Caki2 (cell line): ENCODE data around the gene ATN1. TPM values are rescaled to one million over a fixed set of nuclear protein-coding genes. Genes with fewer than 3 reads are reported as not detected.

Experiments
- DNase-seq: peaks from one replicate; pipeline ENCODE4 v3.0.0-alpha.2; 2015; ENCODE audit warnings: low read depth
- in situ Hi-C: cut with HindIII; loops from 2 replicates; pipeline ENCODE4 v1.10.0; 2016; ENCODE audit warnings: low sequenced_read_pairs, low pct_unique_long_range_greater_than_20kb, mixed read lengths
- total RNA-seq: library from RNA; depleted of rRNA; stranded (reverse); fragments of >200 nt; shearing (Covaris generic); gene quantifications from 2 replicates; pipeline ENCODE4 v1.2.3, GENCODE V29; 2014; ENCODE audit warnings: low replicate concordance

ATN1 gene
- total RNA-seq, 1 experiment from 2014 or later, result 0.84 TPM

DNA sequence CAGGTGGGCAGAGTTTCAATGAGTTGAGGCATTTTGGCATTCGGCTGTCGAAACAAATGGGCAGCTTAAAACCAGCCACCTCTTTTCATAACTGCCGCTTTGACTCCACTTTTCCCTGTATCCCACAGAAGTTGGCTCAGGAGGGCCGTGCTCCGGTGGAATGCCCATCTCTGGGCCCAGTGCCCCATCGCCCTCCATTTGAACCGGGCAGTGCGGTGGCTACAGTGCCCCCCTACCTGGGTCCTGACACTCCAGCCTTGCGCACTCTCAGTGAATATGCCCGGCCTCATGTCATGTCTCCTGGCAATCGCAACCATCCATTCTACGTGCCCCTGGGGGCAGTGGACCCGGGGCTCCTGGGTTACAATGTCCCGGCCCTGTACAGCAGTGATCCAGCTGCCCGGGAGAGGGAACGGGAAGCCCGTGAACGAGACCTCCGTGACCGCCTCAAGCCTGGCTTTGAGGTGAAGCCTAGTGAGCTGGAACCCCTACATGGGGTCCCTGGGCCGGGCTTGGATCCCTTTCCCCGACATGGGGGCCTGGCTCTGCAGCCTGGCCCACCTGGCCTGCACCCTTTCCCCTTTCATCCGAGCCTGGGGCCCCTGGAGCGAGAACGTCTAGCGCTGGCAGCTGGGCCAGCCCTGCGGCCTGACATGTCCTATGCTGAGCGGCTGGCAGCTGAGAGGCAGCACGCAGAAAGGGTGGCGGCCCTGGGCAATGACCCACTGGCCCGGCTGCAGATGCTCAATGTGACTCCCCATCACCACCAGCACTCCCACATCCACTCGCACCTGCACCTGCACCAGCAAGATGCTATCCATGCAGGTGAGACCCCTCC lies 10.8 kb downstream of the ATN1 start:
- DNase-seq, result no peak
- in situ Hi-C loops, result no loop called here

DNA sequence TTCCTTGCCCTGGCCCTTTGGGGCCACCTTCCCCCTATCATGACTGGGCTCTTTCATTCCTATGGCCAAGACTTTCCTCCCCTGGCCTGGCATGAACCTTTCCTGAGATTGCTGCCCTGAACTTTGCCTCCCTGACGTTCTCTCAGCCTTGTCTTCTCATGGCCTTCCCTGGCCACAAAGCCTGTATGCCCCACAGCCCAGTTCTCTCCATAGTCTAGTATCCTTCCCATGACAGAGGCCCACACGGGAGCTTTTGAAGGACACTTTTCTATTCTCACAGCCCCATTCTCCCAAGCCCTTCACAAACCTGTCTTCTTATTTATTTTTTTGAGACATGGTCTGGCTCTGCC lies 11.4 kb downstream of the ATN1 start:
- no peak for DNase-seq
- in situ Hi-C loops, result no loop called here

DNA sequence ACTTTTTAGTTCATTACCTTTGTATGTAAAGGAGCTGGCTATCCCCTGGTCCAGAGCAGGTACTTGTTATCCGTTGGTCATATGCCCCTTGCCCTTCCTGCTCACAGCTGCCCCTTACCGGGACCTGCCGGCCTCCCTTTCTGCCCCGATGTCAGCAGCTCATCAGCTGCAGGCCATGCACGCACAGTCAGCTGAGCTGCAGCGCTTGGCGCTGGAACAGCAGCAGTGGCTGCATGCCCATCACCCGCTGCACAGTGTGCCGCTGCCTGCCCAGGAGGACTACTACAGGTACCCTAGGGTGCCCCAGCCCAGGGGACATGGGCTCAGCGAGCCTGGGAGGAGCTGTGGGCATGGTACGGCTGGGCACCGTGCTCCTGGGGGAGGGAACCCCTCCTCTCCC lies 13.5 kb downstream of the ATN1 start:
- in situ Hi-C loops, result no loop called here

DNA sequence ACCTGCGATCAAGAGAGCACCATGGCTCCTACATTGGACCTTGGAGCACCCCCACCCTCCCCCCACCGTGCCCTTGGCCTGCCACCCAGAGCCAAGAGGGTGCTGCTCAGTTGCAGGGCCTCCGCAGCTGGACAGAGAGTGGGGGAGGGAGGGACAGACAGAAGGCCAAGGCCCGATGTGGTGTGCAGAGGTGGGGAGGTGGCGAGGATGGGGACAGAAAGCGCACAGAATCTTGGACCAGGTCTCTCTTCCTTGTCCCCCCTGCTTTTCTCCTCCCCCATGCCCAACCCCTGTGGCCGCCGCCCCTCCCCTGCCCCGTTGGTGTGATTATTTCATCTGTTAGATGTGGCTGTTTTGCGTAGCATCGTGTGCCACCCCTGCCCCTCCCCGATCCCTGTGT lies 14.0 kb downstream of the ATN1 start:
- DNase-seq, result no peak
- in situ Hi-C loops, result no loop called here

More for the DNA sequence above, 13.5 kb downstream of the ATN1 start:
- no peak for DNase-seq

GRCh38 chr12:6942331-6942665 lies 14.5 kb downstream of the ATN1 start:
- DNase-seq, result no peak
- in situ Hi-C loops, result no loop called here

GRCh38 chr12:6943389-6943721 lies 15.6 kb downstream of the ATN1 start:
- in situ Hi-C loops, result no loop called here
- DNase-seq, result no peak

GRCh38 chr12:6943722-6944380 lies 16.1 kb downstream of the ATN1 start, which contains the start of the genes C12orf57 and RNU7-1:
C12orf57 (plus strand) TSS chr12:6944022; CDS start chr12:6944122, 100 bp downstream.
RNU7-1 (plus strand) TSS chr12:6943816.
- peak; percentile 97 for DNase-seq
- in situ Hi-C loops, result no loop called here

DNA sequence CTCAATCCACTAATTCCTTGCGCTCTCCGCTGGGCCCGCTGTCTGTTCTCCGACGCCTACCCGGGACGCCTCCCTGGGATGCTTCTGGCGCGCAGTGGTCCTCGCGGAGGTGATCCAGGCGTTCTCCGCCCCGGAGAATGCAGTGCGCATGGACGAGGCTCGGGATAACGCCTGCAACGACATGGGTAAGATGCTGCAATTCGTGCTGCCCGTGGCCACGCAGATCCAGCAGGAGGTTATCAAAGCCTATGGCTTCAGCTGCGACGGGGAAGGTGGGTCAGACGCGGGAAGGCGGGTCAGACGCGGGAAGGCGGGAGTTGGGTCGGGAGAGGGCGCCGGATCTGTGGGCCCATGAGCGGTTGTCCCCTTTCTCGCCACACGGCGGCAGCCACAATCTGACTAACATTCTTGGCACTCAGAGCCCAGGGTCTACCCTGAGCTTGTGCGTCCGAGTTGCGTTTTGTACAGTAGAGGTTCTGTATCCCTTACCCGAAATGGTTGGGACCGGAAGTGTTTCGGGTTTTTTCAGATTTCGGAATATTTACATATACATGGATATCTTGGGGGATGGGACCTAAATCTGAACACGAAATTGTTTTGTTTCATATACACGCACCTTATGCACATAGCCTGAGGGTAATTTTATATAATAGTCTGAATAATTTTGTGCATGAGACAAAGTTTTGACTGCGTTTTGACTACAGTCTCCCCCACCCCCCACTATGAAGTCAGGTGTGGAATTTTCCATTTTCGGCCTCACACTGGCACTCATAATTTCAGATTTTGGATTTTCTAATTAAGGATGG lies 16.8 kb downstream of the ATN1 start:
- peak; percentile 88 for DNase-seq
- in situ Hi-C loops, result no loop called here

DNA sequence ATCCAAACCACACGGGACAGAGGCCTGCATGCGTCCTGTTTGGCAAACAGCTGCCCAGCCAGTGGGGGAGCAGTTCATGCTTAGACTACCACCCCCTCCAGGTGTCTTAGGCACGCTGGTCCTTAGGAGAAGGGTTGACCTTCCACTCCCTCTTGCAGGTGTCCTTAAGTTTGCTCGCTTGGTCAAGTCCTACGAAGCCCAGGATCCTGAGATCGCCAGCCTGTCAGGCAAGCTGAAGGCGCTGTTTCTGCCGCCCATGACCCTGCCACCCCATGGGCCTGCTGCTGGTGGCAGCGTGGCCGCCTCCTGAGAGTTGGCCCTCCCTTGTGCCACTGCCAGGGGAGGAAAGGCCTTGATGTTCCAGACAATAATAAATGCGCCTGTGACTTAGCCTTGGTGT lies 17.9 kb downstream of the ATN1 start:
- no peak for DNase-seq
- in situ Hi-C loops, result no loop called here

DNA sequence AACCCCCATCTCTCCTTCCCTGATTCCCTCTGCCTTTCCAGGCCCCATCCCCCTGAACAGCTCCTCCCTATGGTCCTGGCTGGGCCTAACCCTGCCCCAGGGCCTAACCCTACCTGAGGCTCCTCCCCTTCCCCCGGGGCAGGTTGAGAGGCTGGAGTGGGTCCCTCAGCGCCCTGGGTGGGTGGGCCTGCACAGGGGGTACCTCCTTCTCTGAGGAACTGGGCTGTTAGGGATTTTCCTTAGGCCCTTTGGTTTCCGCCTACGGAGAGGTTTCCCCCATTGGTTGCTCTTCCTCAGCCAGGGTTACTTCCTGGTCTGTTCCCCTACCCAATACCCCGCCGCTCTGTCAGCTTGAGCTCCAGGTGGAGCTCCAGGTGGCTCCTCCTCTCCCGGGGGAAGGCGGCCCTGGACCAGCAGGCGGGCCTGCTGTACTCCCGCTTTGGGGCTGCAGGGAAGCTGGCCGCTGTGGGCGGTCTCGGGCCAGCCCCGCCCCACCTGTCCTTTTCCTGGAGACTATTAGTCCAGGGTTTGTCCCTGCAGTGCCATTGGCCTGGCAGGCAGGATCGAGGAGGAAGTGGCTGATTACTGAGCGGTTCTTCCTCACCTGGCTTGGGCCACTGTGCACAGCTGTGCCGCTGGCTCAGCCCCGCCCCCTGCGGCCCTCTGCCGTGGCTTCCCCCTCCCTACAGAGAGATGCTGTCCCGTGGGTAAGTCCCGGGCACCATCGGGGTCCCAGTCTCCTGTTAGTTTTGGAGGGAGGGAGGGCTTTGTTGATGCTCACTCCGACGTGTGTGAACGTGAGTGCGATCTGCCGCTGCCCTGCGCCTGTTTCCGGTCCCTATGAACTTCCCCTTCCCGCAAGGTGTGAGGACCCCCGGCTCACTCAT lies 18.5 kb downstream of the ATN1 start:
- in situ Hi-C loops, result no loop called here

GRCh38 chr12:6946920-6947374 lies 19.2 kb downstream of the ATN1 start:
- no peak for DNase-seq
- in situ Hi-C loops, result no loop called here

More for the DNA sequence above, 18.5 kb downstream of the ATN1 start:
- DNase-seq, result peak; percentile 99

- in situ Hi-C loops, result no loop called here
- DNase-seq, result no peak
Measured at GRCh38 chr12:6947615-6948014, 19.9 kb downstream of the ATN1 start.

DNA sequence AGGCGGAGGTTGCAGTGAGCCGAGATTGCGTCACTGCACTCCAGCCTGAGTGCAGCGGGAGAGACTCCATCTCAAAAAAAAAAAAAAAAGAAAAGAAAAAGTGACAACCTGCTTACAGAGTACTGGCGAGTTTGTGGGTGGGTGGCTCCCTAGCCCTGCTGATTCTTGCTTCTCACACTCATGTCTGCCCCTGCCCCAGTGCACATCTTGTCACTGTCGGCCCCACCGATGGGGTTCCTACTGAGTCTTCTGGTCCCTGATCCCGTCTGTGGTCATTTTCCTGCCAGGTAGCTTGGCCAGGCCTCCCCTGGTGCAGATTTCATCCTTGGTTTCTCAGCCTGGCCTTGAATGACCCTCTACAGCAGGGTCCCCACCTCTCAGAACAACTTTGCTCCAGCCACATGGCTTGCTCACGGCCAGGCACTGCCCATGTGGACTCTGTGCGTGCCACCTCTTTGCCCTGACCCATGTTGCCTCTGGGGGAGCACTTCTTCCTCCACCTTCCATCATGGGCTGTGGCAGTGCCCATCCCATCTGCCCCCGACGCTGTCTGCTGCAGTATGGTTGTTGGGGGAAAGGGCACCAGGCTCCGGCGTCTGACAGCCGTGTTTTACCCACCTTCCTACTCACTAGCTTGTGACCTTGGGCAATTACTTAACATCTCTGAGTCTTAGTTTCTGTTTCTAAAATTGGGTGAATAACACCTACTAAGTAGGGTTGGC lies 21.3 kb downstream of the ATN1 start:
- in situ Hi-C loops, result no loop called here
- no peak for DNase-seq

DNA sequence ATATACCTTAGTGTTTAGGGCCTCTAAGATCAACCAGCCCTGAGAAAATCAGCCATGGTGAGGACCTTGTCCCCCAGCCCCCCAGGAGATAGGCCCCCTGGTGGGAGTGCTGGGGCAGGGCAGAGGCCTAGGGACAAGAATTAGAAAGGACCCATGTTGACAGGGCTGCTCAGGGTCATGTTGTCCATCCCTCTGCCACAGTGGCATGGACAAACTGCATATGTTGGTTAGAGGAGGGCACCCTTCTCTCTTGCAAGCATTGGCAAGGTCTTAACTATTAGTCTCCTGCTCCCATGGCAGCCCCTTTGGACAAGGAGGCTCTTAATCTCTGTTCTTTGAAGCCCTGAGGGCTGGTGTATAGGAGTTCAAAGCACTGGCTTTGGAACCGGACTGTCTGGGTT lies 22.6 kb downstream of the ATN1 start:
- no peak for DNase-seq
- in situ Hi-C loops, result no loop called here

DNA sequence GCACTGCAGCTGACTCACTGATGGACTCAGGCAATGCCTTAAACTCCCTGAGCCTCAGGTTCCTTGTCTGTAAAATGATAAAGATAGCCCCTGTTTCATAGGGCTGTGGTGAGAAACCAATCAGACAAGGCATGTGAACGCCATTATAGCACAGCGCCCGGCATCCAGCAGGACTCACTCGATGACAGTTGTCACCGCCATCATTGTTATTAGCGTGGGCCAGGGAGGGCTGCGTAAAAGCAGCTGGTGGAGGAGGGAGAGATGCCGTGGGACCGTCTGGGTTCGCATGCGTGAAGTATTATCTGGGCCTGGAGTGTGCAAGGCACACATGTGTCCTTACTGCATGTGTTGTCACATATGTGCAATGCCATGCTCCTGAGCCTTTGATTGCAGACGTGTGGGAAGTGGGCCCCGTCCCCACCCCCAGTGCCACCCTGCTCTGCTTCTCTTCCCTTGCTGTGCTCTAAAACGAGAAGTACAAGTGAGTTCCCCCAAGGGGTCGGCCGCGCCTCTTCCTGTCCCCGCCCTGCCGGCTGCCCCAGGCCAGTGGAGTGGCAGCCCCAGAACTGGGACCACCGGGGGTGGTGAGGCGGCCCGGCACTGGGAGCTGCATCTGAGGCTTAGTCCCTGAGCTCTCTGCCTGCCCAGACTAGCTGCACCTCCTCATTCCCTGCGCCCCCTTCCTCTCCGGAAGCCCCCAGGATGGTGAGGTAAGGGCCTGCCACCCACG lies 23.2 kb downstream of the ATN1 start, which contains the start of gene PTPN6:
Gene PTPN6 (plus strand): TSS at position 546 of the 730 bp plus-strand sequence. CDS start 157 bp downstream, at position 703.
- in situ Hi-C loops, result no loop called here

DNA sequence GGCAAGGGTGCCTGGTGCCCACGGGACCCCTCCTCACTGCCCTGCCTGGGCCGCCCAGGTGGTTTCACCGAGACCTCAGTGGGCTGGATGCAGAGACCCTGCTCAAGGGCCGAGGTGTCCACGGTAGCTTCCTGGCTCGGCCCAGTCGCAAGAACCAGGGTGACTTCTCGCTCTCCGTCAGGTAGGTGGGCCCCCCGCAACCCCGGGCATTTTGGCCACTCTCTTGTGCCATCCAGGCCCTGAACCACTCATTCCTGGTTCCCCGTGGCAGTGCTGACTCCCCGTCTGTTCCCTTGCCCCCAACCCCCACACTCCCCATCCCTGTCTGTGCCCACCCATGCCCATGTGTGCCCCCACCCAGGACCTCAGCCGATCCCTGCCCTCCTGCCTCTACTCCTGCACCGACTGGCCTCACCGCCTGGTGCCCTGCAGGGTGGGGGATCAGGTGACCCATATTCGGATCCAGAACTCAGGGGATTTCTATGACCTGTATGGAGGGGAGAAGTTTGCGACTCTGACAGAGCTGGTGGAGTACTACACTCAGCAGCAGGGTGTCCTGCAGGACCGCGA lies 23.9 kb downstream of the ATN1 start:
- DNase-seq, result no peak
- in situ Hi-C loops, result no loop called here

More for the DNA sequence above, 23.2 kb downstream of the ATN1 start, which contains the start of gene PTPN6:
- no peak for DNase-seq
